CD4-positive, alpha-beta T cell treated with Interleukin-15 for 4 hours (primary cell): Measurements from ENCODE around the gene S100A6.
"Not testable (repeated sequence)": the region's sequence is repeated elsewhere in the genome, so short reads cannot be mapped to it uniquely, and the experiment has no call there.

Experiments
- DNase-seq: peaks from one replicate; pipeline ENCODE4 v3.0.0-alpha.2; 2020; ENCODE audit warnings: low spot score

Gene S100A6

DNA sequence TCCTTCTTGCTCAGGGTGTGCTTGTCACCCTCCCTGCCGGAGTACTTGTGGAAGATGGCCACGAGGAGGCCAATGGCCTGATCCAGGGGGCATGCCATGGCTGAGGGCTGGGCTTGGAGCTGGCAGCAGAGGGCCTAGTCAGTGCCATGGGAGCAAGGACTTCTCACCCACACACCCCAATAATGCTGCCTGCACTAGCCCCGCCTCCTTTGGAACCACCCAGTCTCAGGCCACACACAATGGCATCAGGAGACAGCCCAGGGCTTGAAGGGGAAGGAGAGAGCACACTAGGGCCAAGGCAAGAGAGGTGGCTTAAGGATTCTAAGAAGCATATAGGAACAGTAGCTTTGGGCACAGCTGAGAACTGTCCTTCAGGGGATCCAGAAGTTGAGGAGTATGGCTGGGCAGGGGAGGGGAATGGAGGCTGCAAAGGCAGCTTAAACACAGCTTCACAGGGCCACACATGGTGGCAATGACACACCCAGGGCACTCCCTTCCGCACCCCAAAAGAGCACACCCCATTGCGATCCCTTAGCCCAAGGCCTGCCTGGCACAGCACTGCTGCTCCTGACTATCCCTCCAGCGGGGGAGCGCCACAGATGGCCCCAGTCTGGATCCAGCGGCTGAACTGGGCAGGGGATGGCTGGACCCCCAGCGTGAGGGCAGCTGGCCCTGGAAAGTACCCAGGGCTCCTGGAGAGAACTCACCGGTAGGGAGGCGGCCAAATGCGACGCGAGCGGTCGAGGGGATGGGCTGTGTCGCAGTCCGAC is at the start of gene S100A6:
TSS of gene S100A6 (minus strand) at position 750 of the 770 bp plus-strand sequence. CDS start at position 98, 652 bp downstream.
- DNase-seq, result peak; percentile 65

DNA sequence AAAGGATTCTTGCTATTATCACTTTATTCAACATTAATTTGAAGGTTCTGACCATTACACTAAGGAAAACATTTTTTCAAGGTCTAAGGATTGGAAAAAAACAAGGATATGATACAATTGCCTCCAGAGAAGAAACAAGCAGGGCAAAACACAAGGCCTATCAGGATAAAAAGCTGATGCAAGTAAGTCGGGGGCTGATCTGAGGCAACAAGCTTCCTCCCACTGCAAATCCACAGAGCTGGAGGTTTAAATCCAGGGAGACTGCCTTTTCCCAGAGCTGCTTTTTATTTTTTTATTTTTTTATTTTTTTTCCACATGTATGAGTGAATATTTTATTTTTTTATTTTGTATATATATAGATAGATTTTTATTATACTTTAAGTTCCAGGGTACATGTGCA is 49.2 kb upstream of the S100A6 start:
- DNase-seq, result no peak

DNA sequence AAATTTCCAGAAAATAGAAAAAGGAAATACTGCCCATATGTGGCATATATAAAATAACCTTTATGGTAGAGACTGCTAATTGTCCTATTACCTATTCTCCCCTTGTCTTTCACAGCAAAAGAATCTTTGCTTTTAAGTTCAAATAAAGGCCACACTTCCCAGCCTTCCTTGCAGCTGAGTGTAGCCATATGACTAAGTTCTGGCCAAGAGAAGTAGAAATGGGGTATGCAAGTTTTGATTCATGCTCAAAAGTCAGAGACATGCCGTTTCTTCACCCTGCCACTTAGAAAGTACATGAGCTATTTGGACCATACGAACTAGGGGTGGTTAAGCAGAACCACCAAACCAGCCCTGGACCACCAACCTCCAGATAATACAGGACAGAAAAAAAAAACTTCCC is 48.2 kb upstream of the S100A6 start:
- no peak for DNase-seq

DNA sequence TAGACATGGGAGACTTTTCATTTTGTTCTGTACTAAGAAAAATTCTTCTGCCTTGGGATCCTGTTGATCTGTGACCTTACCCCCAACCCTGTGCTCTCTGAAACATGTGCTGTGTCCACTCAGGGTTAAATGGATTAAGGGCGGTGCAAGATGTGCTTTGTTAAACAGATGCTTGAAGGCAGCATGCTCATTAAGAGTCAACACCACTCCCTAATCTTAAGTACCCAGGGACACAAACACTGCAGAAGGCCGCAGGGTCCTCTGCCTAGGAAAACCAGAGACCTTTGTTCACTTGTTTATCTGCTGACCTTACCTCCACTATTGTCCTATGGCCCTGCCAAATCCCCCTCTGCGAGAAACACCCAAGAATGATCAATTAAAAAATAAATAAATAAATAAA is 47.7 kb upstream of the S100A6 start:
- not testable (repeated sequence) for DNase-seq

DNA sequence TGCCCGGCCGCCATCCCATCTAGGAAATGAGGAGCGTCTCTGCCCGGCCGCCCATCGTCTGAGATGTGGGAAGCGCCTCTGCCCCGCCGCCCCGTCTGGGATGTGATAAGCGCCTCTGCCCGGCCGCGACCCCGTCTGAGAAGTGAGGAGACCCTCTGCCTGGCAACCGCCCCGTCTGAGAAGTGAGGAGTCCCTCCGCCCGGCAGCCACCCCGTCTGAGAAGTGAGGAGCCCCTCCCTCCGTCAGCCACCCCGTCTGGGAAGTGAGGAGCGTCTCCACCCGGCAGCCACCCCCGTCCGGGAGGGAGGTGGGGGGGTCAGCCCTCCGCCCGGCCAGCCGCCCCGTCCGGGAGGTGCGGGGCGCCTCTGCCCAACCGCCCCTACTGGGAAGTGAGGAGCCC is 47.0 kb upstream of the S100A6 start:
- not testable (repeated sequence) for DNase-seq

DNA sequence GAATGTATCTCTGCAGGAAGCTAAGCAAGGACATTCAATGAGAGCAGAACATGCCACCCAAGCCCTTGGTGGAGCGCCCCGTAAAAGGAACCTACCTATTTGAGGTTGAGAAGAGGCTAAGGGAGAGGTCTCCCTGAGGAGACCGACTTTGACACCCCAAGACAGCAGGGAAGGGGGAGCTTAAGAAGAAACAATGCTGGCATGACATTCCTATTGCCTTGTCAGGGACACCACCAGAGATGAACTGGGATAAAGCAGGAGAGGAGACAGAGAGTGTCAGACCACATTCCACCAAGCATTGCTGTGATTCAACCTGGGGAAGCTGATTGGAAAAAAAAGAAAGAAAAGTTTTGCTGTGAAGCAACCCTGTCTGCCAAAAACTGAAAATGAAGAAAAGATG is 43.1 kb upstream of the S100A6 start:
- DNase-seq, result no peak

DNA sequence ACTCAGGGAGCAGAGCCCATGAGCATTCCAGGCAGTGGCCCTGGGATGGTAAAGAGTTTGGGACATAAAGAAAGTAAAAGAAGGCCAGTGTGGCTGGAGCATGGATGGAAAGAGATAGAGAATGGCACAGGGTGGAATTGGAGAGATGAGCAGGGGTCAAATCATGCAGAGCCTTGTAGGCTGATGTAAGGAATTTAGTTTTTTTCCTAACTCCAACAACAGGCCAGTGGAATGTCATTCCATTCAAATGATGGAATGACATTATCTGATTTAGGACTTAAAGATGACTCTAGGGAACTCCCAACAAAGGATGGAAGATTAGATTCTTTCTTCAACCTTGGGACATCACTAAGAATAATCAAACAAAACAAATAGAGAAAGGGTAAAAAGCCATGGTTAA is 42.7 kb upstream of the S100A6 start:
- DNase-seq, result no peak

DNA sequence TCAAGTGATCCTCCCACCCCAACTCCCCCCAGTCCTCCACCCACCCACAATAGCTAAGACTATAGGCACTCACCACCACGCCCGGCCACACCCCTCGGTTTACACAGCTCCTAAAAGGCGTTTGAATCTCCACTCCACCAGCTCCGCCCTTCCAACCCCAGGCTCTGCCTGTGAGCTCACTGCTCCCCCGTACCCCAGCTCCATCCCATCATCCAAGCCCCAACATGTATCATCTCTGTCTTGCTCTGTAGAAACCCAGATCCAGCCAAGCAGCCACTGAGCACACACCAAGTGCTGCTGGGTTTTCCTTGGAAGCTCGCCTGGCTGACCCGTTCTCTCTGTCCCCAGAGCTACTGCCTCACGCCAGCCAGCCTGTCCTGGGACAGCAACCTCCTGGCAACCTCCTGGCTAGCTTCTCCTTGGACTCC is 41.8 kb upstream of the S100A6 start:
- DNase-seq, result no peak

DNA sequence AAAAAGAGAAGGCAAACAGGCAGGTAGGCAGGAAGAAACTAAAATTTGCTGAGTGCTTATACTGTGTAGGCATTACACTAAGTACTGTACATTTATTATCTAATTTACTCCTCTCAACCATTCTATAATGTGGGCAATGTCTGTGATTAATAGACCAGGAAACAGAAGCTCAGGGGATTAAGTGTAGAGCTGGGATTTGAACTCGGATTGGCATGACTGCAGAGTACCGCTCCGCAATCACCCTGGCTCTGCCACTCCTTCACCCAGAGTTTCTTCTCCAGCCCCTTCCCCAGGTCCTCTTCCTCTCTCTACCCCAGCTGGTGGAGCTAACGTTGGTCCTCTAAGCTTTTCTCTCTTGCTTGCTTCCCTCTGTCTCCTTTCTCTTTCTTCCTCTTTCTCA is 41.3 kb upstream of the S100A6 start:
- no peak for DNase-seq

DNA sequence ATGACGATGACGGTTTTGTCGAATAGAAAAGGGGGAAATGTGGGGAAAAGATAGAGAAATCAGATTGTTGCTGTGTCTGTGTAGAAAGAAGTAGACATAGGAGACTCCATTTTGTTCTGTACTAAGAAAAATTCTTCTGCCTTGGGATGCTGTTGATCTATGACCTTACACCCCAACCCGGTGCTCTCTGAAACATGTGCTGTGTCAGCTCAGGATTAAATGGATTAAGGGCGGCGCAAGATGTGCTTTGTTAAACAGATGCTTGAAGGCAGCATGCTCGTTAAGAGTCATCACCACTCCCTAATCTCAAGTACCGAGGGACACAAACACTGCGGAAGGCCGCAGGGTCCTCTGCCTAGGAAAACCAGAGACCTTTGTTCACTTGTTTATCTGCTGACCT is 39.7 kb upstream of the S100A6 start:
- not testable (repeated sequence) for DNase-seq

DNA sequence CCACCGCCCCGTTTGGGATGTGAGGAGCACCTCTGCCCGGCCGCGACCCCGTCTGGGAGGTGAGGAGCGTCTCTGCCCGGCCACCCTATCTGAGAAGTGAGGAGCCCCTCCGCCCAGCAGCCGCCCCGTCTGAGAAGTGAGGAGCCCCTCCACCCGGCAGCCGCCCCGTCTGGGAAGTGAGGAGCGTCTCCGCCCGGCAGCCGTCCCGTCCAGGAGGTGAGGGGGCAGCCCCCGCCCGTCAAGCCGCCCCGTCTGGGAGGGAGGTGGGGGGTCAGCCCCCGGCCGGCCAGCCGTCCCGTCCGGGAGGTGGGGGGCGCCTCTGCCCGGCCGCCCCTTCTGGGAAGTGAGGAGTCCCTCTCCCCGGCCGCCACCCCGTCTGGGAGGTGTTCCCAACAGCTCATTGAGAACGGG is 39.3 kb upstream of the S100A6 start:
- DNase-seq, result not testable (repeated sequence)

DNA sequence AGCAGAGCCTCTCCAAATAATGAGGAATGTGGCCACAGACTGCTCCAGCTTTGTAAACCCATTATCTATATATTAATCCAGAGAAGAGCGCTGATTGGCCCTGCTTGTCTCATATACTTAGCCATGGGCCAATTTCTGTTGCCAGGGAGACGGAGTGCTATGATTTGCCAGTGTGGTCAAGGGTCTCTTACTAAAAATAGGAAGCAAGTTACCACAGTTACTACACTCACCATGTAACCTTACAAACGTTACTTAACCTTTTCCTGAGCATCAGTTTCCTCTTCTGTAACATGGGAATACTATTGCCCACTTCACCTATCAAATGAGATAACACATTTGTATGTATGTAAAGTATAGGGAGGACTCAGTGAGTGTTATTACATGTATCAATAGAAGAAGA is 37.6 kb upstream of the S100A6 start:
- DNase-seq, result no peak

DNA sequence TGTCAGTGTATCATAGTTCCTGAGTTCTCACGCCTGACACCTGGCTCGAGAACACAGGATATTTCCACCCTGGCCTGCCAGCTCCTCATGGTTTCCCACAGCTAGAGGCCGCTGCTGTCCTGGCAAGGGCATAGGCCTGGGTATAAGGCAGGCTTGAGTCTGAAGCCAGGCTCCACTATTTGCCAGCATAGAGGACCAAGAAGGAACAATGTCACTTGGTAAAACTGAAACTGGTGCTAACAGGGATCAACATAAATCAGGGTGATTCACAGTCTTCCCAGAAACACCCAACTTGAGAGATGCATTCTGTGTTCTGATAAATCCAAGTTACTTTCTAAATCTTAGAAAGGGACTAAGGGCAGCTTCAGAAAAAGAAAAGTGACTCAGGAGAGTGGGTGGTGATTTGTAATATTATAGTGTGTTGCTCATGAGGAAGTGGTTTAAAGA is 36.8 kb upstream of the S100A6 start:
- DNase-seq, result peak; percentile 57

DNA sequence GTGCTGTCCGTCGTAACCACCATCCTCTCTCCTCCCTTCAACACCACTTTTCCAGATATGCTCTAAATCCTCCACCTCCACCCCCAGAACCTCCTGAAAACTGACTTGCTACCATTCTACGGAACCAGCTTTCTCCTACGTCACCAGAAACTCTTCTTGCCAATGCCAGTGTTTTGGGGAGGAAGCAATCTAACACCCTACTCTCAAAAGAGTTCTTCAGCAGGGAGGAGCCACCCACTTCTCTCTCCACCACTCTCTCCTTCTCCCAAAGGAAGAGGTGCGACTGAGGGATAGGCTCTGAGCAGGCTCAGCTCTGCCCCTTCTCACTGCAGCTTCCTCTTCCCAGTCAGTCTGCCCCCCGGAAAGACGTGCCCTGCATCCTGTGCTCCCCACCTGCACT is 35.9 kb upstream of the S100A6 start:
- DNase-seq, result no peak

DNA sequence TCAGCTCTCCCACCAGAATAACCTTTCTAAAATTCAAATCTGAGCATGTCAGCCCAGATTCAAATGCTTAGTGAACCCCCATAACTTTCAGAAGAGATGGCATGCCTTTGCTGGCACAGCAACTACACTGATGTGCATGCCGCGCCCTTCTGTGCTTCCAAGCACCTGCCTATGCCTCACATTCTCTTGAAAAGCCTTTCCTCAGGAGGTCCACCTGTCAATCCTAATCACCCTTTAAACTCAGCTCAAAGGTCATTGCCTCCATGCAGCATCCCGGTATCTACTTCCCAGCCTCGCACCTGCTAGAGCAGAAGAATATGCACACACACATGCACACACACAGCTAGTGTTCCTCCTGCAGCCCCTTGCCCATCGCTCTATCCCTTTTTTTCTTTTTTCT is 35.1 kb upstream of the S100A6 start:
- DNase-seq, result no peak

DNA sequence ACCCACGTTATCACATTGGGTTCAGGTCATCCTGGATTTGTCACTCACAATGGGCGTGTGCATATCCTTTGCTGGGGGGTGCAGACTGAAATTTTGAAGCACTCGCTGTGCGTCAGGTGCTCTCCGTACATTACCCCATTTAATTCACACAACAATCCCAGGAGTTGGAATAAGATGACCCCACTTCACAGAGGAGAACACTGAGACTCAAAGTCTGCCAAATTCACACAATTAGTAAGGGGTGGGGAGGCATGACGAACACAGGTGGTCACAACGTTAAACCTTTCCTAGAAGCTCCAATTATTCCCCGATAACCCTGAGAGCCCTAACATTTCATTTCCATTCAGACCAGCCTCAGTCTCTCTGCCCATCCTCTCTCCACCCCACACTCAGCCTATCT is 33.7 kb upstream of the S100A6 start:
- no peak for DNase-seq

DNA sequence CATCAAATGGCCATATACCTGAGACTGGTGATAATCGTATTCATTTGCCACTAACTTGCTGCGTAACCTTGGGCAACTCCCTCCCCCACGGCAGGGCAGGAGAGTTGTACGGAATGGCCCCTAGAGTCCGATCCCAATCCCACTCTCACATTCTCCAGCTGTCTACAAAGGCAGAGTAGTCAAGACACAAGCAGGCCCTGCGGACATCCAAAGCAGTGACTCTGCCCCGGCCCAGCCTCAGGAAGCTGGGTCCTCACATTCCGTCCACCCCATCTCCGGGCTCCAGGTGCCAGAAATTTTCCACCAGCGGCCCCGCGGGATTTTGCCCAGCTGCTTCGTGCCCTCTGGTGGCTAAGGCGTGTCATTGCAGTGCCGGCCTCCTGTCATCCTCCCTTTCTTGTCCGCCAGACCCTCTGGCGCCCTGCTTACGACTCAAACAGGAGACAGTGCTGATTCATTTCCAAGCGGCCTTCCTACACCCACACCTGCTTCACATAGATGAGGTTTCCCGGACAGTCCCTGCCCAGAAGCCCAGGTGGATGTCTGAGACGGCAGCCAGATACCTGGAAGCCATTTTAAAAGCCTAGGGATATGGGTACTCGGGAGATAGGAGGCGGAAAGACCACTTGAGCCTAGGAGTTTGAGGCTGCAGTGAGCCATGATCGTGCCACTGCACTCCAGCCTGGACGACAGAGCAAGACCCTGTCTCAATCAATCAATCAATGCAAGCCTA is 32.7 kb upstream of the S100A6 start:
- DNase-seq, result peak; percentile 84

DNA sequence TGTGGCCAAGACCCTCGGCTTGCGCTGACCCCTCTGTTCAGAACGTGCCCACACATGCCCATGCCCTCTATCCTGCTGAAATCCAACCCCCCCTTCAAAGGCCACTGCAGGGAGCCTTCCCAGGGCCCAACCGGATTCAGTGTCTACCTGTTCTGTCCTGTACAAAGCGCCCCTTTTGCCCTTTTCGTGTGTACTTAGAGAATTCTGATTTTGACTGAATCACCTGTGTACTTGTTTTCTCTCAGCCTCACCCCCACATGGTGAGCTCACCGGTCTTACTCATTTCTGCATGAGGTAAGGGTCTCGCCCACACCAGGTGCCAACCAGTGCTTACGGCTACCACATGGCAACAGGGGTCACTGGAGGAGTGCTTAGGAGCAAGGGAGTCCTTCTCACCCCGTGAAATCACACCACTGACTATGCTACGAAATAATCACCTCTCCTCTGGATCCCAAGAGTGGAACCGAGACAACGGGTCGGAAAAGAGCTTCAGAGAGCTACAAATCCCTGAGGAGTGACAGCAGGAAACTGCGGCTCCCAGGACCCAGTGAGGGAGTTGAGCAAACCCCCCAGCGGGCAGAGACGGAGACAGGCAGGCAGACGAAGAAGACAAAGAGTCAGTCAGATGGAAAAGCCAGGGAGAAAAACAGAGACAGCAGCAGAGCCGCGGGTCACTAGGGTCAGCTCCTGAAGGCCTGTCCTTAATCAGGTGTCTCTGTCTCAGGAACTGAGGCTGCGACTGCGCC is 32.0 kb upstream of the S100A6 start:
- peak; percentile 27 for DNase-seq

DNA sequence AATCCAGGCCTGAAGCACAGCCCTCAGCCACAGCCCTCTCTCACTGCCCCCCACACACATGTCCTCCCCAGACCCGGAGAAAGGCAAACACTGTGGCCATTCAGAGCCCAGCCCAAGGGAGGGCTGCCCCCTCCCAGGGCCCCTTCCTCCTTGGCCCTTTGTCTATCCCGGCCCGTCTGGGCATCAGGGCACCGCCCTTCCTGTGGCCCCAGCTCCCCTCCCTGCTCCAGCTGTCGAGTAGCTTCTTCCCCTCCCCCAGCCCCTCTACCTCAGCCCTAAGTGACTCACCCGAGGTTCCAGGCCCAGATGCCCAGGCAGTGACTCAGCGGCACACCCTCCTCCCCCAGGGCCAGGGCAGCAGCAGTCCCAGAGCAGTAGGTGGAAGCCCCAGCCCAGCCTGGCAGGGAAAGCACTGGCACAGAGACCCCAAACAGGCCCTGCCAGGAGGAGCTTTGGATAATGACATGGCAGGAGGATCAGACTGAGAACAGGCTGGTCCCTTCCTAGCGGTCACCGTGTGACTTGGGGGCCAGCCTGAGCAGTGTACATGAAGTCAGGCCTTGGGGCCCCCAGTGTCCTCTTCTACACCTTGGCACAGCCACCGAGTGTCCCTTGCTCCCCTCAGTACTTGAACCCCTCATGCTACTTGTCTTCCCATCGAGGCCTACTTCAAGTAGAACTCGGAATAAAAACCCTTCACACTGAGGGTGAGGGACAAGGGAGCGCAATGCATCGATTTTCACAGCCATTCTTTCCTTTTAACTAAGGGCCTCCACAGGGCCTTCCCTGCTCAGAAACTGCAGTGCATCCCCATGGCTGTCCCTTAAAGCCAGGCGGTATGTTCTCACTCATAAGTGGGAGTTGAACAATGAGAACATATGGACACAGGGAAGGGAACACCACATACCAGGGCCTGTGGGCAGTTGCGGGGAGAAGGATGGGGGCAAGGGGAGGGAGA is 30.9 kb upstream of the S100A6 start:
- DNase-seq, result peak; percentile 95

DNA sequence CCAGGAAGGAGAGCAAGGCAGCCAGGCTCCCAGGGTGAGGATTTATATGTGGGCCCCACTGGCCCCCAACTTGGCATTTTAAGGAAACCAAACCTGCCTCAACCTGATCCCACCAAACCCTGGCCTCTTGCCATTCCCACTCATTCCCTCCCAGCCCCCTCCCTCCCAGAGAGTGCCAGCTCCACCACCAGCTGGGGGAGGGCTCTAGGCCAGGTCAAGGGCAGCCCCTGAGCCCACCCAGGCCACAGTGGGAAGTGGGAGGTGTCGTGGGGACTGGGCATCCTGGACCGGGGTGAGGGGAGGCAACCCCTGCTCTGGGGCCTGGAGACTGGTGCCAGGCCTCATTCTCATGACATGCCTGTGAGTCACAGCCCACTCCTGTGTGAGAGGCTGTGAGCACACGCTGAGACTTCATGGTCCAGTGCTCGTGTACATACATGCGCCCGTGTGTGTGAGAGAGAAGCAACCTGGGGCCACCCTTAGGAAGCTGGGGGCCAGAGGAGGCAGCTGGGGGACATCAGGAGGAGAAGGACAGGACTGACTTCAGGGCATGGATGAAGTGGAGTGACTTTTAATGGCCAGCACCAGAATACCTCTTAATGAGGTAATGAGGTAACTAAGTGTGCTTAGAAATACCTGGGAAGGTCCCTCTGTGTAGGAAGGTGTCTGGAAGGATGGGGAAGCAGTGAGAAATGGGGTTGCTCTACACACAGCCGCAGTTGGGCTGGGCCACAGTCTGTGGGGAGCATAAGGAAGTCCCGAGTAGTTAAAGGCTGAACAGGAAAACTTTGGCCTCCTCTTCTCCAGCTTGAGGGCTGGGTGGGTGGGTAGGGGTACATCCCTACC is 30.0 kb upstream of the S100A6 start, which contains the start of gene S100A2:
TSS of gene S100A2 (minus strand) at position 316 of the 846 bp plus-strand sequence. CDS start 1,967 bp downstream, outside the sequence.
- DNase-seq, result peak; percentile 63
